Measurements from ENCODE around the gene METRNL. TPM values are rescaled to one million over a fixed set of nuclear protein-coding genes. Genes with fewer than 3 reads are reported as not detected.

The METRNL gene
- total RNA-seq, 1 experiment from 2014 or later = 58.7 TPM

- peaks cover 4 to 9% of the 10 kb centered on the region in 2 experiments; a peak in 3 of 4 replicates for H3K4me1 ChIP-seq (ENCODE audit: control insufficient read depth in 1 of 2, insufficient read depth in 2 of 2, low read length in 2 of 2)
- RAD21 ChIA-PET (ENCODE audit: low non-redundant PET in 1 of 2, low total read pairs in 2 of 2, uncharacterized antibody in 2 of 2, unreplicated experiment in 2 of 2) = no interaction called here
- intact Hi-C loops (cut with micrococcal nuclease) = no loop called here
- POLR2A ChIA-PET = interaction anchor here (0.6 to 1.1 kb wide), 2 partner anchors 14 to 729 kb away, joined by 3 to 5 read pairs; partner anchors contain the start of gene SECTM1
- CTCF ChIA-PET = no interaction called here
- H3K4me2 ChIP-seq (ENCODE audit: low read length) = no peak overlapping the region
- H3K79me2 ChIP-seq (ENCODE audit: insufficient read depth, low read length) = no peaks in the 10 kb centered on the region
- no peak for DNase-seq (ENCODE audit: low read depth, low spot score)
- no peaks in the 10 kb centered on the region for H3K9me2 ChIP-seq (ENCODE audit: insufficient read depth)
- no peak overlapping the region for H2AFZ ChIP-seq (ENCODE audit: low read depth, low read length, poor library complexity, severe bottlenecking)
- H3K9me3 ChIP-seq (ENCODE audit: control insufficient read depth in 1 of 2, insufficient read depth in 1 of 2, low read depth in 1 of 2, low read length in 2 of 2) = no peaks in the 10 kb centered on the region
- H3K27me3 ChIP-seq (ENCODE audit: insufficient read depth, low read length) = no peaks in the 10 kb centered on the region
- H3K4me3 ChIP-seq (replicated peaks in 1 of 2; ENCODE audit: low read depth in 1 of 2, low read length in 2 of 2) = no peak overlapping the region
- ATAC-seq = no peak
- TF ChIP-seq ATF3 (IDR thresholded peaks at IDR 0.05) (no peak), YY1 (IDR thresholded peaks at IDR 0.05; ENCODE audit: extremely low read depth, insufficient replicate concordance, low read depth, low read length) (no peak), EZH2phosphoT487 (IDR thresholded peaks at IDR 0.05; ENCODE audit: borderline replicate concordance) (no peak), POLR2AphosphoS5 (IDR thresholded peaks at IDR 0.05; ENCODE audit: low read depth, low read length) (no peak), FOSL1 (IDR thresholded peaks at IDR 0.05; ENCODE audit: low read depth) (no peak), EZH2 (IDR thresholded peaks at IDR 0.05) (no peak)
- TF ChIP-seq, protein P1, sequence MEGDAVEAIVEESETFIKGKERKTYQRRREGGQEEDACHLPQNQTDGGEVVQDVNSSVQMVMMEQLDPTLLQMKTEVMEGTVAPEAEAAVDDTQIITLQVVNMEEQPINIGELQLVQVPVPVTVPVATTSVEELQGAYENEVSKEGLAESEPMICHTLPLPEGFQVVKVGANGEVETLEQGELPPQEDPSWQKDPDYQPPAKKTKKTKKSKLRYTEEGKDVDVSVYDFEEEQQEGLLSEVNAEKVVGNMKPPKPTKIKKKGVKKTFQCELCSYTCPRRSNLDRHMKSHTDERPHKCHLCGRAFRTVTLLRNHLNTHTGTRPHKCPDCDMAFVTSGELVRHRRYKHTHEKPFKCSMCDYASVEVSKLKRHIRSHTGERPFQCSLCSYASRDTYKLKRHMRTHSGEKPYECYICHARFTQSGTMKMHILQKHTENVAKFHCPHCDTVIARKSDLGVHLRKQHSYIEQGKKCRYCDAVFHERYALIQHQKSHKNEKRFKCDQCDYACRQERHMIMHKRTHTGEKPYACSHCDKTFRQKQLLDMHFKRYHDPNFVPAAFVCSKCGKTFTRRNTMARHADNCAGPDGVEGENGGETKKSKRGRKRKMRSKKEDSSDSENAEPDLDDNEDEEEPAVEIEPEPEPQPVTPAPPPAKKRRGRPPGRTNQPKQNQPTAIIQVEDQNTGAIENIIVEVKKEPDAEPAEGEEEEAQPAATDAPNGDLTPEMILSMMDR (IDR thresholded peaks at IDR 0.05 in 2 of 3, conservative IDR thresholded peaks at IDR 0.05 in 1 of 3; ENCODE audit: borderline replicate concordance in 1 of 3, insufficient read depth in 1 of 3, low read depth in 2 of 3, low read length in 2 of 3) = no peak
- BruUV-seq (replicated peaks) = no TSS peak
- no peak overlapping the region for H3K9ac ChIP-seq (ENCODE audit: low read length)
- no peak overlapping the region for H3K27ac ChIP-seq (ENCODE audit: low read depth, low read length)
- no peaks in the 10 kb centered on the region for H4K20me1 ChIP-seq (ENCODE audit: insufficient read depth)
- no peaks in the 10 kb centered on the region for H3K36me3 ChIP-seq (ENCODE audit: control insufficient read depth in 1 of 2, insufficient read depth in 2 of 2, low read length in 2 of 2)
Observed at GRCh38 chr17:83062818-83063671, 16.4 kb upstream of the METRNL start.
